CD4-positive, alpha-beta T cell treated with Interleukin-12 subunit alpha and Interleukin-12 subunit beta, for 1 hour (primary cell): ENCODE data around the gene LDHA.
"Not testable (repeated sequence)": the region's sequence is repeated elsewhere in the genome, so short reads cannot be mapped to it uniquely, and the experiment has no call there.

Source experiments
- DNase-seq: peaks from one replicate; pipeline ENCODE4 v3.0.0-alpha.2; 2020

Gene LDHA

GRCh38 chr11:18394928-18395734 is 768 bp downstream of the LDHA start:
- peak; percentile 18 for DNase-seq

GRCh38 chr11:18395735-18396504 is 1.6 kb downstream of the LDHA start:
- DNase-seq: peak; percentile 97

- no peak for DNase-seq
Measured at GRCh38 chr11:18397921-18398320, 3.6 kb downstream of the LDHA start.

GRCh38 chr11:18401077-18401476 is 6.7 kb downstream of the LDHA start:
- not testable (repeated sequence) for DNase-seq

GRCh38 chr11:18404062-18404461 is 9.7 kb downstream of the LDHA start:
- DNase-seq: no peak

- not testable (repeated sequence) for DNase-seq
Measured at GRCh38 chr11:18407400-18407799, 13.0 kb downstream of the LDHA start.

- no peak for DNase-seq
Measured at GRCh38 chr11:18408558-18409291, 14.4 kb downstream of the LDHA start.

- DNase-seq: no peak
Measured at GRCh38 chr11:18416459-18416858, 22.1 kb downstream of the LDHA start.

- DNase-seq: no peak
Measured at GRCh38 chr11:18419040-18419439, 24.7 kb downstream of the LDHA start.

- no peak for DNase-seq
Measured at GRCh38 chr11:18420067-18420466, 25.7 kb downstream of the LDHA start.

- DNase-seq: no peak
Measured at GRCh38 chr11:18427240-18427639, 32.9 kb downstream of the LDHA start.

- DNase-seq: no peak
Measured at GRCh38 chr11:18429332-18429731, 35.0 kb downstream of the LDHA start.

GRCh38 chr11:18438691-18439090 is 44.3 kb downstream of the LDHA start:
- no peak for DNase-seq

GRCh38 chr11:18449251-18449650 is 54.9 kb downstream of the LDHA start:
- DNase-seq: no peak

GRCh38 chr11:18452927-18453326 is 58.6 kb downstream of the LDHA start:
- no peak for DNase-seq

- DNase-seq: peak; percentile 20
Measured at GRCh38 chr11:18455686-18456372, 61.5 kb downstream of the LDHA start, which contains the start of gene LDHAL6A. LDHAL6A (plus strand) TSS chr11:18455856; CDS start chr11:18456681, 825 bp downstream.

- no peak for DNase-seq
Measured at GRCh38 chr11:18457450-18457849, 63.1 kb downstream of the LDHA start.
